HepG2 (cell line): ENCODE results near the gene PHACTR1. TPM values are rescaled to one million over a fixed set of nuclear protein-coding genes. Genes with fewer than 3 reads are reported as not detected.

Source experiments
- ATAC-seq: fragments of 200-7000 bp; cut with Tn5 transposase; 3 replicates; pipeline ENCODE4 v1.9.1; 2020; ENCODE audit warnings: mild to moderate bottlenecking, moderate library complexity
- BruUV-seq: library from RNA; stranded (reverse); fragments of 400-500 nt; replicated peaks from 2 replicates; lab custom pipeline; 2021; lab: Mats Ljungman, UMichigan
- CTCF ChIA-PET: fragments of 300-600 bp; formaldehyde crosslinking; extraction: SDS; loops from one replicate; lab custom pipeline; 2021; ENCODE audit warnings: low total read pairs, inconsistent platforms, low intra/inter-chr PET ratio; lab: Yijun Ruan, JAX
- POLR2A ChIA-PET: fragments of 350-600 bp; sonication (Branson Sonifier 250); formaldehyde crosslinking; loops from one replicate; lab custom pipeline; 2020; ENCODE audit warnings: antibody characterized with exemption, inconsistent platforms; lab: Yijun Ruan, JAX
- DNase-seq: peaks from one replicate; pipeline ENCODE4 v3.0.0-alpha.2; 2015; ENCODE audit warnings: low spot score
- FAIRE-seq: peaks from 3 replicates; lab custom pipeline; 2011; peaks lifted over from hg19 to GRCh38; lab: Jason Lieb, UNC
- H2AFZ ChIP-seq: one replicate; pipeline ENCODE4 v1.6.1; 2011; ENCODE audit warnings: low read length, inconsistent platforms
- H3K27ac ChIP-seq: fragments of 300-600 bp; 3 replicates; pipeline ENCODE4 v1.8.0; 2011; ENCODE audit warnings: mixed run types, mild to moderate bottlenecking, mixed read lengths, low read length, inconsistent platforms; ENCODE audit not compliant: insufficient read depth; ENCODE audit errors: extremely low read length
- H3K27me3 ChIP-seq, 2 experiments: fragments of 200-600 bp in 1 of 2; 2 replicates in 1 of 2; 3 replicates in 1 of 2; pipeline versions ENCODE4 v1.6.0 to v1.8.0; 2011; ENCODE audit warnings: low read length in 2 of 2, mild to moderate bottlenecking in 2 of 2, moderate library complexity in 2 of 2, inconsistent platforms in 1 of 2; ENCODE audit not compliant: insufficient read depth in 2 of 2, control insufficient read depth in 1 of 2
- H3K36me3 ChIP-seq, 2 experiments: fragments of 200-600 bp in 1 of 2; replicated peaks in 1 of 2; 2 replicates in 1 of 2; 3 replicates in 1 of 2; pipeline versions ENCODE4 v1.5.1 to v1.8.0; 2011; ENCODE audit warnings: low read length in 2 of 2, inconsistent platforms in 1 of 2; ENCODE audit not compliant: insufficient read depth in 2 of 2, control insufficient read depth in 1 of 2
- H3K4me1 ChIP-seq: 2 replicates; pipeline ENCODE4 v1.5.1; 2012; ENCODE audit warnings: low read length, inconsistent platforms; ENCODE audit not compliant: insufficient read depth
- H3K4me2 ChIP-seq: 2 replicates; pipeline ENCODE4 v1.6.0; 2011; ENCODE audit warnings: low read depth, low read length, inconsistent platforms
- H3K4me3 ChIP-seq, 3 experiments: fragments of 200-600 bp in 1 of 3; sonication (generic), shearing (Covaris generic) in 1 of 3; replicated peaks in 1 of 3; 2 replicates each; pipeline ENCODE4 v1.5.1; 2011 to 2016; ENCODE audit warnings: low read length in 3 of 3, inconsistent platforms in 2 of 3, low read depth in 2 of 3, mild to moderate bottlenecking in 2 of 3, control low read depth in 1 of 3, mixed read lengths in 1 of 3; ENCODE audit not compliant: insufficient read depth in 1 of 3
- H3K79me2 ChIP-seq: one replicate; pipeline ENCODE4 v1.6.1; 2011; ENCODE audit warnings: low read length, inconsistent platforms; ENCODE audit not compliant: insufficient read depth
- H3K9ac ChIP-seq: 2 replicates; pipeline ENCODE4 v1.6.0; 2011; ENCODE audit warnings: mild to moderate bottlenecking, low read depth, low read length, inconsistent platforms; ENCODE audit not compliant: insufficient read depth
- H3K9me3 ChIP-seq: 2 replicates; pipeline ENCODE4 v1.5.1; 2012; ENCODE audit warnings: mild to moderate bottlenecking, low read length
- H4K20me1 ChIP-seq: 2 replicates; pipeline ENCODE4 v1.6.0; 2011; ENCODE audit warnings: inconsistent platforms, mild to moderate bottlenecking, low read length, moderate library complexity; ENCODE audit not compliant: insufficient read depth
- CEBPZ ChIP-seq: IDR thresholded peaks from 2 replicates; pipeline ENCODE4 v1.6.1; 2012; ENCODE audit warnings: low read length, improper control_type of control experiment
- SPEN ChIP-seq: sonication (generic); formaldehyde crosslinking; IDR thresholded peaks from 2 replicates; pipeline ENCODE4 v1.5.1; 2020; ENCODE audit warnings: low read depth, mild to moderate bottlenecking, missing genetic modification reagents
- TCF7L2 ChIP-seq: IDR thresholded peaks from 2 replicates; pipeline ENCODE4 v1.6.1; 2011; ENCODE audit warnings: mild to moderate bottlenecking, low read depth, low read length, moderate library complexity
- YY1 ChIP-seq: IDR thresholded peaks from 2 replicates; pipeline ENCODE4 v1.6.1; 2011; ENCODE audit warnings: low read length, low read depth, moderate library complexity, mild to moderate bottlenecking; ENCODE audit not compliant: insufficient read depth, insufficient replicate concordance
- ZNF276 ChIP-seq: sonication (generic); formaldehyde crosslinking; IDR thresholded peaks from 2 replicates; pipeline ENCODE4 v1.4.0; 2020; ENCODE audit warnings: mild to moderate bottlenecking, low read depth, missing genetic modification reagents
- WGBS: methylation state at CpG from one replicate; pipeline ENCODE4 v1.1.6; 2017; ENCODE audit warnings: low lambda C conversion rate; 5-methylcytosine and 5-hydroxymethylcytosine counted together
- in situ Hi-C: cut with HindIII; loops from 2 replicates; pipeline ENCODE4 v1.10.0; 2017; ENCODE audit warnings: low pct_unique_long_range_greater_than_20kb; ENCODE audit not compliant: extremely low pct_ligation_motif_present
- intact Hi-C: fragments of 100-400 bp; cut with micrococcal nuclease; formaldehyde crosslinking; loops from one replicate; pipeline ENCODE4 v1.10.0; 2022; ENCODE audit not compliant: unreplicated experiment
- polyA plus RNA-seq, 8 experiments: library from polyadenylated mRNA; depleted of rRNA in 3 of 8; stranded (reverse) in 7 of 8; unstranded in 1 of 8; fragments of >200 nt; fragmentation: Illumina TruSeq in 4 of 8; extraction: Trizol in 4 of 8; gene quantifications; 2 replicates each; pipeline versions ENCODE4 v1.2.1 to v1.2.3, GENCODE V29; 2011 to 2016; ENCODE audit warnings: low read depth in 4 of 8, missing spikeins in 1 of 8, mixed read lengths in 1 of 8; ENCODE audit not compliant: insufficient read depth in 1 of 8
- total RNA-seq, 5 experiments: library from RNA; depleted of rRNA; stranded (reverse); fragments of >200 nt; fragmentation: Illumina TruSeq; extraction: Trizol; gene quantifications; 2 replicates each; pipeline ENCODE4 v1.2.3, GENCODE V29; 2016; ENCODE audit warnings: low read depth in 1 of 5

Gene PHACTR1
- total and polyA plus RNA-seq, 2 of the 13 experiments (the other 11 are each of a cell fraction or from before 2014, with no cell fraction given) = 0.09 TPM; not detected in 1

- no peak for TF ChIP-seq YY1
- TF ChIP-seq, all 625 proteins: peak for 0
Observed at GRCh38 chr6:12842114-12842513, 125.5 kb downstream of the PHACTR1 start (continued).

- no peaks in the 10 kb centered on the region for H3K79me2 ChIP-seq
- WGBS = 0% methylated on average over 2 of the region's 2 CpGs
- no peak overlapping the region for H2AFZ ChIP-seq
- CTCF ChIA-PET = no interaction called here
- no peak for TF ChIP-seq SPEN (CRISPR knock-in tag)
- TF ChIP-seq ZNF276 = no peak
- TF ChIP-seq TCF7L2 = no peak
- TF ChIP-seq CEBPZ = no peak
- intact Hi-C loops = no loop called here
- no peak overlapping the region for H3K27ac ChIP-seq
- ATAC-seq = no peak
- no peaks in the 10 kb centered on the region for H3K36me3 ChIP-seq
- no peak overlapping the region for H3K9ac ChIP-seq
- no peak for FAIRE-seq
- H4K20me1 ChIP-seq = no peaks in the 10 kb centered on the region
- H3K4me3 ChIP-seq = no peak overlapping the region
- no TSS peak for BruUV-seq
- in situ Hi-C loops = no loop called here
- no peaks in the 10 kb centered on the region for H3K4me1 ChIP-seq
- H3K9me3 ChIP-seq = peaks cover 6% of the 10 kb centered on the region
- no peaks in the 10 kb centered on the region for H3K27me3 ChIP-seq
- DNase-seq = no peak
- POLR2A ChIA-PET = no interaction called here
- no peak overlapping the region for H3K4me2 ChIP-seq
Observed at GRCh38 chr6:12842658-12843057, 126.1 kb downstream of the PHACTR1 start.
